ENCODE data around the gene TP53RK. TPM values are rescaled to one million over a fixed set of nuclear protein-coding genes. Genes with fewer than 3 reads are reported as not detected.

Gene TP53RK
- total and polyA plus RNA-seq, 2 of the 13 experiments (the other 11 are each of a cell fraction or from before 2014, with no cell fraction given), result 12.9 to 25.5 TPM

- TF ChIP-seq PRDM15 (CRISPR knock-in tag; IDR thresholded peaks at IDR 0.05) (peak; percentile 61; the same call in 1 of the 2 replicates), ZNF382 (CRISPR knock-in tag; IDR thresholded peaks at IDR 0.05; ENCODE audit: borderline replicate concordance) (no peak), ZBTB10 (CRISPR knock-in tag; IDR thresholded peaks at IDR 0.05; ENCODE audit: borderline replicate concordance) (peak; percentile 95), ZNF709 (CRISPR knock-in tag; IDR thresholded peaks at IDR 0.05) (peak; percentile 21; the same call in 1 of the 2 replicates), ZUFSP (CRISPR knock-in tag; IDR thresholded peaks at IDR 0.05; ENCODE audit: borderline replicate concordance) (0 out of 2 replicates have a peak, but pooled peaks have one; percentile 91), SMC3 (IDR thresholded peaks at IDR 0.05; ENCODE audit: low read length) (no peak), ZBTB20 (CRISPR knock-in tag; IDR thresholded peaks at IDR 0.05; ENCODE audit: borderline replicate concordance, low read depth) (no peak), NRL (CRISPR knock-in tag; IDR thresholded peaks at IDR 0.05; ENCODE audit: borderline replicate concordance) (peak; percentile 91; the same call in 1 of the 2 replicates), ARNTL (CRISPR knock-in tag; IDR thresholded peaks at IDR 0.05) (no peak), ZNF431 (CRISPR knock-in tag; IDR thresholded peaks at IDR 0.05; ENCODE audit: borderline replicate concordance, low read depth) (peak; percentile 86), ZC3H13 (CRISPR knock-in tag; IDR thresholded peaks at IDR 0.05) (peak; percentile 69), GPN1 (CRISPR knock-in tag; IDR thresholded peaks at IDR 0.05; ENCODE audit: borderline replicate concordance) (no peak), YEATS2 (CRISPR knock-in tag; IDR thresholded peaks at IDR 0.05; ENCODE audit: borderline replicate concordance) (peak; percentile 66), ZNF605 (CRISPR knock-in tag; IDR thresholded peaks at IDR 0.05) (peak; percentile 26; the same call in 1 of the 2 replicates), GLI4 (CRISPR knock-in tag; IDR thresholded peaks at IDR 0.05; ENCODE audit: borderline replicate concordance) (peak; percentile 88; the same call in 1 of the 2 replicates), GATA4 (IDR thresholded peaks at IDR 0.05; ENCODE audit: borderline replicate concordance, low read depth) (peak; percentile 44), RARG (CRISPR knock-in tag; IDR thresholded peaks at IDR 0.05; ENCODE audit: low read depth) (no peak), SAFB2 (CRISPR knock-in tag; IDR thresholded peaks at IDR 0.05; ENCODE audit: borderline replicate concordance, low read depth) (no peak; the same call in 1 of the 2 replicates), SP5 (CRISPR knock-in tag; IDR thresholded peaks at IDR 0.05; ENCODE audit: borderline replicate concordance, low read depth) (peak; percentile 76; the same call in 1 of the 2 replicates)
Measured at GRCh38 chr20:46709459-46710152, 20.4 kb upstream of the TP53RK start, which contains the start of gene SLC2A10 (continued).

Measured in HepG2 (cell line).